DOHH2 (cell line): ENCODE measurements around the gene CFAP91.

Experiments
- H3F3A ChIP-seq: fragments of 200-600 bp; sonication (generic), shearing (Covaris generic); 2 replicates; pipeline ENCODE4 v1.6.0; 2016; ENCODE audit warnings: antibody characterized with exemption, mild to moderate bottlenecking; ENCODE audit not compliant: control insufficient read depth, insufficient read depth
- H3K27ac ChIP-seq: fragments of 200-600 bp; sonication (generic); 2 replicates; pipeline ENCODE4 v1.5.1; 2014; ENCODE audit warnings: low read depth, mild to moderate bottlenecking, low read length, moderate library complexity
- H3K27me3 ChIP-seq: fragments of 200-600 bp; sonication (generic); 2 replicates; pipeline ENCODE4 v1.6.1; 2014; ENCODE audit warnings: mild to moderate bottlenecking, low read length, mixed read lengths; ENCODE audit not compliant: control insufficient read depth
- H3K36me3 ChIP-seq: fragments of 200-600 bp; sonication (generic); 2 replicates; pipeline ENCODE4 v1.6.1; 2014; ENCODE audit warnings: mild to moderate bottlenecking, low read length, moderate library complexity, mixed read lengths; ENCODE audit not compliant: control insufficient read depth
- H3K4me1 ChIP-seq: fragments of 200-600 bp; sonication (generic); 2 replicates; pipeline ENCODE4 v1.6.1; 2014; ENCODE audit warnings: mild to moderate bottlenecking, low read length, mixed read lengths; ENCODE audit not compliant: control insufficient read depth
- H3K4me2 ChIP-seq: fragments of 200-600 bp; sonication (generic); 2 replicates; pipeline ENCODE4 v1.6.0; 2014; ENCODE audit warnings: mild to moderate bottlenecking, low read length, moderate library complexity
- H3K4me3 ChIP-seq: fragments of 200-600 bp; sonication (generic); 2 replicates; pipeline ENCODE4 v1.5.1; 2014; ENCODE audit warnings: mild to moderate bottlenecking, low read length, mixed read lengths
- H3K79me2 ChIP-seq: fragments of 200-600 bp; sonication (generic); 2 replicates; pipeline ENCODE4 v1.6.1; 2014; ENCODE audit warnings: mild to moderate bottlenecking, low read length, mixed read lengths; ENCODE audit not compliant: control insufficient read depth
- H3K9me2 ChIP-seq: fragments of 200-600 bp; sonication (generic); replicated peaks from 2 replicates; pipeline ENCODE4 v1.6.1; 2014; ENCODE audit warnings: mild to moderate bottlenecking, low read length, mixed read lengths; ENCODE audit not compliant: control insufficient read depth
- H3K9me3 ChIP-seq: fragments of 200-600 bp; sonication (generic); 2 replicates; pipeline ENCODE4 v1.6.1; 2014; ENCODE audit warnings: antibody characterized with exemption, low read length, mixed read lengths; ENCODE audit not compliant: control insufficient read depth, insufficient read depth
- H4K20me1 ChIP-seq: fragments of 200-600 bp; sonication (generic); 2 replicates; pipeline ENCODE4 v1.6.0; 2014; ENCODE audit warnings: low read depth, mild to moderate bottlenecking, antibody characterized with exemption, low read length, moderate library complexity; ENCODE audit not compliant: control insufficient read depth, insufficient read depth
- CTCF ChIP-seq: fragments of 200-600 bp; sonication (generic); IDR thresholded peaks from one replicate; pipeline ENCODE4 v1.5.1; 2014; ENCODE audit warnings: antibody characterized with exemption, mild to moderate bottlenecking, low read depth, low read length; ENCODE audit not compliant: poor library complexity, severe bottlenecking
- EZH2phosphoT487 ChIP-seq: fragments of 200-600 bp; sonication (generic); IDR thresholded peaks from 2 replicates; pipeline ENCODE4 v1.6.1; 2017; ENCODE audit warnings: borderline replicate concordance, mild to moderate bottlenecking, antibody characterized with exemption, low read length, moderate library complexity, mixed read lengths

The CFAP91 gene

DNA sequence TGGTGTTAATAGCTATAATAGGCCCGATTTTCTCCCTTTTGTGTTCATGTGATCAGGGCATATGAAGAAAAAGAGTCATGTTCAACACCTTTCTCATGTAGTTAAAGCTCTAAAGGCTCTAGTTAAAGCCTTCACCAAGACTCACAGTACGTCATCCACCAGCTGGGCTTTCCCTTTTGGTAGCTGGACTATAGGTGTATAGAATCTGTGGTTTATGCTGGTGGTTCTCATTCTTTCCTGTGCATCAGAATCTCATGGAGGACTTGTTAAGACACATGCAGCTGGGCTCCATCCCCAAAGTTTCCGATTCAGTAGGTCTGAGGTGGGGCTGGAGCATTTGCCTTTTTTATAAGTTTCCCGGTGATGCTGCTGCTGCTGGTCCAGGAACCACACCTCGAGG lies 31.0 kb downstream of the CFAP91 start:
- H3K4me3 ChIP-seq, result no peak overlapping the region
- no peaks in the 10 kb centered on the region for H3K9me3 ChIP-seq
- H3K79me2 ChIP-seq, result no peaks in the 10 kb centered on the region
- H3K27ac ChIP-seq, result no peak overlapping the region
- peaks cover 9% of the 10 kb centered on the region; the same call in 1 of the 2 replicates for H3K27me3 ChIP-seq
- no peaks in the 10 kb centered on the region for H3F3A ChIP-seq
- H3K4me2 ChIP-seq, result no peak overlapping the region
- no peaks in the 10 kb centered on the region for H3K4me1 ChIP-seq
- H3K36me3 ChIP-seq, result no peaks in the 10 kb centered on the region
- H3K9me2 ChIP-seq, result no peaks in the 10 kb centered on the region
- no peak for TF ChIP-seq EZH2phosphoT487
- H4K20me1 ChIP-seq, result no peaks in the 10 kb centered on the region

DNA sequence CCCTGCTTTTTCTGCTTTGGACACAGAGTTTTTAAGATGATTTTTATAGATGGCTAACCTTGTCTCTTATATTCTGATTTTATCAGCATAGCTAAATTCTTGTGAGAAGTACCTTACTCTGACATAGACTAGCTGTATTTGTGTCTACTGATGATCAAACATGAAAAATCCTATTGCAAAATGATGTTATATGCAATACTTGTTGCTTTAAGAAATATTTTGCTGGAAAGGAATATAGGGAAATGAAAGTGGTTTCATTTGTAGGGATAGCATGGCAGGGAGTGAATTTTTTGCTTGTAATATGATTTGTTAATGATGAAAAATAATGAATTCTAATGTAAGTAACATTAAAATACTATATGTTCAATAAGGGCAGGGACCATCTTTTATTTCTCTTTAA lies 35.9 kb downstream of the CFAP91 start:
- Histone ChIP-seq H3F3A (no peaks in the 10 kb centered on the region), H3K27ac (no peak overlapping the region), H3K27me3 (peaks cover 18% of the 10 kb centered on the region), H3K36me3 (no peaks in the 10 kb centered on the region), H3K4me3 (no peak overlapping the region), H3K9me3 (no peaks in the 10 kb centered on the region), H3K9me2 (no peaks in the 10 kb centered on the region), H4K20me1 (no peaks in the 10 kb centered on the region), H3K79me2 (no peaks in the 10 kb centered on the region), H3K4me2 (no peak overlapping the region), H3K4me1 (no peaks in the 10 kb centered on the region)
- TF ChIP-seq EZH2phosphoT487 (no peak), CTCF (no peak)

DNA sequence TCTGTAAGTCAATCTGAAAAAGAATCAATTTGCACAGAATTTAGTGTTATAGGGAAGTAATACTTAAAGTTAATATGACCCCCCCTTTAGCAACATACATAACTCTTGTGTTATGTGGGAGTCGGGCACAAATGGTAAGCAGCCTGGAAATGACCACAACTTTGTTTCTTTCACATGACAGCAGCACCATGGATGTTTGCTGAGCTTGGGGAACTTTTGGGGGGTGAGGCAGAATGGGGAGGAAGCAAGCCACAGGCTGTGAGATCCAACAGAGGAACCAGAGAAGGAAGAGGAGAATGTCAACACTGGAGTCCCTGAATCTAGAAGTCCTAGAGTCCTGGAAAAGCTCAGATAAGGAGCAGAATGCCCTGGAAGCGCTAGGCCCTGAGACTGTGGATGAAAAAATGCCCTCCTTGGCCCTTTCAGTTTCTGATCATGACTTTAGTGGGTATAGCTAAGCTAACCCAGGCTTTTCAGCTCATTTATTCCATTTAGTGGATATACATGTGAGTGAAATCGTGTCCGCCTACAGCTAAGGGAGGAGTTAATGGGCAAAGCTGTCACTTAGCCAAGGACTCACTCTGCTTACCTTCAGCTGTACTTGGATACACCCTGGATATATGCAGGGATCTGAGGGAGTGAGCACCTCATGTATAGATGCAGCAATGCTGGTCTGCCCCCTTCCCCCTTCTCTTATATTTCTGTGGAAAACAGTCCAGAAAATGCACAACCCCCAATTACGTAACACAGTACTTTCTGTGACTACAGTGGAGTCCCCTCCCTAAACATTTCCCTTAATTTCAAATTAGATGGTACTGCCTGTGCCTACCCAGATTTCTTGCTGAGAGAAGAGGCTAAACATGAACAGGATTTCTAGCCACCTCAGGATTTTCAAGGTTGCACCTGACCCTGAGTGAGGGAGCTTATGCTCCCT lies 39.1 kb downstream of the CFAP91 start:
- Histone ChIP-seq H3K4me2 (no peak overlapping the region), H3K36me3 (no peaks in the 10 kb centered on the region), H3F3A (no peaks in the 10 kb centered on the region), H3K79me2 (no peaks in the 10 kb centered on the region), H3K4me1 (no peaks in the 10 kb centered on the region), H3K4me3 (no peak overlapping the region), H3K27ac (no peak overlapping the region), H3K9me3 (no peaks in the 10 kb centered on the region), H4K20me1 (no peaks in the 10 kb centered on the region), H3K9me2 (no peaks in the 10 kb centered on the region), H3K27me3 (peaks cover 18% of the 10 kb centered on the region)
- TF ChIP-seq CTCF (no peak), EZH2phosphoT487 (no peak)

DNA sequence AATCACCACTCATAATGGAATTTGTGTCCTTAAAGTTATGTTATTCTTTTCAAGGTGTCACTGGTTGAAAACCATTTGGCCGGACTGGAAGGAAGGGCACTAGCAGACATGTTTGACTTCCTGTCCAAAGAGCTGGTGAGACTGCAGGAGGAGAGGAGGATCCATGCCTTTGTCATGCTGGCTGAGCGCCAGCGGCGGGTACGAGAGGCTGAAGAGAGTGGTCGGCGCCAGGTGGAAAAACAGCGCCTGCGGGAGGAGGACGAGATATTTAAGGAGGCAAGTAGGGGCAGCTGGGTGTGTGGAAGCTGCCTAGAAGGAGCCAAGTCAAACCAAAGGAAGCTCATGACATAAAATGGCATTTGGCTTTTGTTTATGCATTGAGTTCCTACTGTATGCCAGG lies 41.1 kb downstream of the CFAP91 start:
- H3K36me3 ChIP-seq, result no peaks in the 10 kb centered on the region
- H3K27ac ChIP-seq, result no peak overlapping the region
- H3K4me1 ChIP-seq, result no peaks in the 10 kb centered on the region
- H3K79me2 ChIP-seq, result no peaks in the 10 kb centered on the region
- H3K9me3 ChIP-seq, result no peaks in the 10 kb centered on the region
- no peaks in the 10 kb centered on the region for H4K20me1 ChIP-seq
- peaks cover 21% of the 10 kb centered on the region for H3K27me3 ChIP-seq
- no peak overlapping the region for H3K4me2 ChIP-seq
- H3K9me2 ChIP-seq, result no peaks in the 10 kb centered on the region
- TF ChIP-seq CTCF, result no peak
- TF ChIP-seq EZH2phosphoT487, result no peak
- H3F3A ChIP-seq, result no peaks in the 10 kb centered on the region
- H3K4me3 ChIP-seq, result no peak overlapping the region
